Fibroblast of lung (primary cell): ENCODE results near the gene AHCYL2.

Experiments
- EZH2 ChIP-seq: IDR thresholded peaks from 2 replicates; pipeline ENCODE4 v1.5.1; 2012; ENCODE audit warnings: low read length, control low read depth, mild to moderate bottlenecking; ENCODE audit errors: missing control alignments
- TF ChIP-seq, protein P1 (sequence below), 2 donors: IDR thresholded peaks in 1 of 2; conservative IDR thresholded peaks in 1 of 2; 1 replicate in 1 of 2; 2 replicates in 1 of 2; pipeline ENCODE4 v1.5.1; 2011 to 2012; ENCODE audit warnings: low read length in 2 of 2, control low read depth in 1 of 2, inconsistent platforms in 1 of 2, low read depth in 1 of 2, mild to moderate bottlenecking in 1 of 2

DNA sequence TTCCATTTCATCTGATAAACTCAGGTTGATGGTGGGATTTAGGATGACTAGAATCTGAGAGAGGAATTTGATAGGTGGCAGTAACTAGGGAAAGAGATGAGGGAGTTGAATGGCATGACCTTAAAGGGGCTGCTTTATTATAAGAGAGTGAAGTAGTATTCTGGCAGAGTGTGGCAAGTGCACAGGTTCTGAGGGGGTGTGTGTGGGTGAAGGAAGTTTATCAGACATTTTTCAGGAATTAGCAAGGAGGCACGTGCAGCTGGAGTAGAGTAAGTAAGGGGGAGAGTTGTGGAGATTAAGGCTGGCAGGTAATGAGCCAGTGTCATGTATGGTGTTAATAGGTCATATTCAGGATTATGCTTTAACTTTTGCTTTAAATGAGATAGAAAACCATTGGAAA, 40.5 kb downstream of the AHCYL2 start:
- TF ChIP-seq, protein P1, sequence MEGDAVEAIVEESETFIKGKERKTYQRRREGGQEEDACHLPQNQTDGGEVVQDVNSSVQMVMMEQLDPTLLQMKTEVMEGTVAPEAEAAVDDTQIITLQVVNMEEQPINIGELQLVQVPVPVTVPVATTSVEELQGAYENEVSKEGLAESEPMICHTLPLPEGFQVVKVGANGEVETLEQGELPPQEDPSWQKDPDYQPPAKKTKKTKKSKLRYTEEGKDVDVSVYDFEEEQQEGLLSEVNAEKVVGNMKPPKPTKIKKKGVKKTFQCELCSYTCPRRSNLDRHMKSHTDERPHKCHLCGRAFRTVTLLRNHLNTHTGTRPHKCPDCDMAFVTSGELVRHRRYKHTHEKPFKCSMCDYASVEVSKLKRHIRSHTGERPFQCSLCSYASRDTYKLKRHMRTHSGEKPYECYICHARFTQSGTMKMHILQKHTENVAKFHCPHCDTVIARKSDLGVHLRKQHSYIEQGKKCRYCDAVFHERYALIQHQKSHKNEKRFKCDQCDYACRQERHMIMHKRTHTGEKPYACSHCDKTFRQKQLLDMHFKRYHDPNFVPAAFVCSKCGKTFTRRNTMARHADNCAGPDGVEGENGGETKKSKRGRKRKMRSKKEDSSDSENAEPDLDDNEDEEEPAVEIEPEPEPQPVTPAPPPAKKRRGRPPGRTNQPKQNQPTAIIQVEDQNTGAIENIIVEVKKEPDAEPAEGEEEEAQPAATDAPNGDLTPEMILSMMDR (conservative IDR thresholded peaks at IDR 0.05 in 1 of 2, IDR thresholded peaks at IDR 0.05 in 1 of 2; ENCODE audit: low read depth in 1 of 2, low read length in 2 of 2), result no peak
- TF ChIP-seq EZH2, result no peak
